Tibial artery (tissue), 4 donors: ENCODE data around the gene HADHA.
A peak's percentile ranks its signal among the peaks of the same experiment; 100 is the strongest.

ENCODE experiments used
- DNase-seq, 2 donors: peaks; one replicate each; pipeline ENCODE4 v3.0.0-alpha.2; 2019
- H3K27ac ChIP-seq, 2 donors: fragments of 200-600 bp; sonication (generic) in 1 of 2; 1 replicate in 1 of 2; 2 replicates in 1 of 2; pipeline ENCODE4 v1.5.1; 2018 to 2019; ENCODE audit warnings: mild to moderate bottlenecking in 1 of 2
- H3K27me3 ChIP-seq, 2 donors: fragments of 200-600 bp; sonication (generic) in 1 of 2; one replicate each; pipeline versions ENCODE4 v1.5.1 to v1.6.0; 2016 to 2019
- H3K36me3 ChIP-seq, 3 donors: fragments of 200-600 bp; sonication (generic) in 2 of 3; one replicate each; pipeline ENCODE4 v1.5.1; 2016 to 2019; ENCODE audit warnings: mild to moderate bottlenecking in 2 of 3
- H3K4me1 ChIP-seq, 4 donors: fragments of 200-600 bp; sonication (generic) in 2 of 4; 1 replicate in 3 of 4; 2 replicates in 1 of 4; pipeline ENCODE4 v1.5.1; 2016 to 2019
- H3K4me3 ChIP-seq, 2 donors: fragments of 200-600 bp; sonication (generic) in 1 of 2; 1 replicate in 1 of 2; 2 replicates in 1 of 2; pipeline ENCODE4 v1.5.1; 2018 to 2019; ENCODE audit warnings: mild to moderate bottlenecking in 2 of 2
- H3K9me3 ChIP-seq, 3 donors: fragments of 200-600 bp; sonication (generic) in 1 of 3; one replicate each; pipeline ENCODE4 v1.5.1; 2016 to 2019
- CTCF ChIP-seq, 2 experiments: fragments of 200-600 bp in 1 of 2; fragments of 450-650 bp in 1 of 2; IDR thresholded peaks; one replicate each; pipeline ENCODE4 v1.5.1; 2017 to 2019; ENCODE audit warnings: antibody characterized with exemption in 2 of 2, mild to moderate bottlenecking in 1 of 2, moderate library complexity in 1 of 2
- intact Hi-C: fragments of 100-400 bp; cut with DNase I; formaldehyde crosslinking; loops from one replicate; pipeline ENCODE4 v1.15.0; 2023; ENCODE audit warnings: low total_unique reads

Gene HADHA

GRCh38 chr2:26283606-26284005 is 39.2 kb upstream of the HADHA start:
- no peak for TF ChIP-seq CTCF (IDR thresholded peaks at IDR 0.05)
- no peak overlapping the region for H3K4me3 ChIP-seq
- H3K27ac ChIP-seq, result no peak overlapping the region
- no peaks in the 10 kb centered on the region for H3K9me3 ChIP-seq
- DNase-seq, result no peak
- intact Hi-C loops, result no loop called here
- no peaks in the 10 kb centered on the region for H3K27me3 ChIP-seq
- no peaks in the 10 kb centered on the region for H3K4me1 ChIP-seq
- H3K36me3 ChIP-seq, result peaks cover 83 to 99% (median 85%) of the 10 kb centered on the region in 3 donors

- TF ChIP-seq CTCF (IDR thresholded peaks at IDR 0.05), result no peak
- DNase-seq, result no peak
Observed at GRCh38 chr2:26281226-26281625, 36.8 kb upstream of the HADHA start.

GRCh38 chr2:26279886-26280285 is 35.5 kb upstream of the HADHA start:
- H3K36me3 ChIP-seq, result peaks cover 74 to 88% (median 76%) of the 10 kb centered on the region in 3 donors

More at GRCh38 chr2:26281226-26281625, 36.8 kb upstream of the HADHA start:
- H3K4me1 ChIP-seq, result no peaks in the 10 kb centered on the region
- no peaks in the 10 kb centered on the region for H3K9me3 ChIP-seq
- no peaks in the 10 kb centered on the region for H3K27me3 ChIP-seq
- peaks cover 86 to 99% (median 87%) of the 10 kb centered on the region in 3 donors for H3K36me3 ChIP-seq
- H3K4me3 ChIP-seq, result no peak overlapping the region
- intact Hi-C loops, result no loop called here
- H3K27ac ChIP-seq, result no peak overlapping the region

GRCh38 chr2:26276484-26277227 is 32.2 kb upstream of the HADHA start:
- Histone ChIP-seq H3K4me1 (peaks cover 0 to 18% (median 5%) of the 10 kb centered on the region in 4 donors), H3K4me3 (no peak overlapping the region), H3K27ac (no peak overlapping the region), H3K36me3 (peaks cover 44 to 56% (median 46%) of the 10 kb centered on the region in 3 donors), H3K27me3 (no peaks in the 10 kb centered on the region), H3K9me3 (no peaks in the 10 kb centered on the region)
- intact Hi-C loops, result no loop called here
- no peak for TF ChIP-seq CTCF (IDR thresholded peaks at IDR 0.05)
- no peak for DNase-seq

More at GRCh38 chr2:26279886-26280285, 35.5 kb upstream of the HADHA start:
- no peak for TF ChIP-seq CTCF (IDR thresholded peaks at IDR 0.05)
- Histone ChIP-seq H3K9me3 (no peaks in the 10 kb centered on the region), H3K27me3 (no peaks in the 10 kb centered on the region), H3K27ac (no peak overlapping the region), H3K4me3 (no peak overlapping the region), H3K4me1 (no peaks in the 10 kb centered on the region)
- no peak for DNase-seq
- intact Hi-C loops, result no loop called here

- no peaks in the 10 kb centered on the region for H3K27me3 ChIP-seq
- H3K36me3 ChIP-seq, result peaks cover 21 to 30% (median 21%) of the 10 kb centered on the region in 3 donors
- no peak overlapping the region for H3K4me3 ChIP-seq
- TF ChIP-seq CTCF (IDR thresholded peaks at IDR 0.05), result no peak
- intact Hi-C loops, result no loop called here
- no peaks in the 10 kb centered on the region for H3K9me3 ChIP-seq
- peak; percentile 78 for DNase-seq
- H3K4me1 ChIP-seq, result peaks cover 0 to 18% (median 5%) of the 10 kb centered on the region in 4 donors
- H3K27ac ChIP-seq, result peak overlapping the region; percentile 58 to 59
Observed at GRCh38 chr2:26274058-26274613, 29.7 kb upstream of the HADHA start.
